Epidermal melanocyte (primary cell): ENCODE results near the gene CRYBG2.
A peak's percentile ranks its signal among the peaks of the same experiment; 100 is the strongest.

Experiments used
- DNase-seq: peaks from one replicate; pipeline ENCODE4 v3.0.0; 2011; ENCODE audit warnings: low spot score; ENCODE audit not compliant: insufficient read length

The CRYBG2 gene

DNA sequence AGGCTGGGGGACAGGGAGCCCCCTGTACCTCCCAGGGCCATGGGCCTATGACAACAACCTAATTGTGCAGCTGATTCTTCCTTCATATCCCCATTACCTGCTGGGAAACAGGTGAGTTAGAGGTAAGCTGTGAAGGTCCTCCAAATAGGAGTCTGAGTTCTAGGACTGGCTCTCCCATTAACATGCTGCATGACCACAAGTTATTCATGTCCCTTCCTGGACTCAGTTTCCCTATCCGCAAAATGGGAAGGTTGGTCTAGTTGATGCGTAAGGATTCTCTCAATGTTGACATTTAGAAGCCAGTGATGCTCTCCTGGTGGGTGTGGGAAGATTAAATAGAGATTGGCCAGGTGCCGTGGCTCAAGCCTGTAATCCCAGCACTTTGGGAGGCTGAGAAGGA lies 14.6 kb upstream of the CRYBG2 start:
- DNase-seq = no peak

DNA sequence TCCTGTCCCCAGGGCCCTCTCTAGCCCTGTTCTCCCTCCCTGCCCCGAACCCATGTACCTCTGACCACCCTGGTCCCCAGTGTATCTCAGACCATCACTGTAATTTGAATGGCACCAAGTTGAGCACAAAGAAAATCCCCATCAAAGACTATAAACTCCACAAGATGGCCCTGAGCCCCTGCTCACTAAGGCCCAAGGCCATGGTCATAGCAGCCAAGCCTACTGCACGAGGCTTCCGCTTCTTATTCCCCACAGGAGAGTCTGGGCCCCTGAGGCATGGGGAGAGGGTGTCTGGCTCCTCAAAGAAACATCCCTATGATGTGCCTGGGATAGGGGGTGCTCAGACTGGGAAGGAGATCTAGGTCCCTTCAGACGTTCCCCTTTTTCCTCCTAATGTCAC lies 14.1 kb upstream of the CRYBG2 start:
- no peak for DNase-seq

DNA sequence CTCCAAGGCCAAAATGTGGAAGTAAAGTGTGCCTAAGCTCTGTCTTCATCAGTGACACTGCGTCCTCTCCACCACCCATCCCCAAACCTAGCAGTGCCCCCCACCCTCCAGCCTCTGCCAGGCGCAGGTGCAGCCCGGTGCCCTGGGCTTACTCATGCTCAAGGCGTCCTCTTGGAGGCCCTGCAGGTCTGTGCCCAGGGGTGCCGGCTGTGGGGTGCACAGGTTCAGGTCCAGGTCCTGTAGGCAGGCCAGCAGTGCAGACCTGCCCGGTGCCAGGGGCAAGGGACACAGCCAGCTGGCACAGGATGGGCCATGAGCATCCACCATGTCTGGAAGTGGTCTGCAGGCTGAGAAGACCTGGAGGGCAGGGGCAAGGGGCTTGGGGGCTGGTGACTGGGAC lies 13.5 kb upstream of the CRYBG2 start:
- no peak for DNase-seq

DNA sequence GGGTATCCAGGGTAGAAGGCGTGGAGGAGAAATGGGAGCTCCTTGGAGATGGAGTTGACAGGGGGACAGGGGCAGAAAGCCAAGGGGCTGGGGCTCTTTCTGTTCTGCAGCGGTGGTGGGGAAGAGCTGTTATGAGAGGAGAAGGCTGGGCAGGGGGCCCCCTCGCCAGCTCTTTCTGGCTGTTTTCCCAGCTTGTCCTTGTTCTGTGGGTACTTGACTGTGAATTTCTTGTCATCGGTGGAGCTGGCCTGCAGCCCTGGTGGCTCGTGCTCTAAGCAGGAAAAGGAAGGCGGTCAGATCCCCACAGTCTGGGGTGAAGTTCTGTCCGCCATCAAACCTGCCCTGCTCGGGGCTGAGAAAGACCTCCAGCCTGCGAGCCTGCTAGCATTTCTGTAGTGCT lies 11.0 kb upstream of the CRYBG2 start:
- no peak for DNase-seq

DNA sequence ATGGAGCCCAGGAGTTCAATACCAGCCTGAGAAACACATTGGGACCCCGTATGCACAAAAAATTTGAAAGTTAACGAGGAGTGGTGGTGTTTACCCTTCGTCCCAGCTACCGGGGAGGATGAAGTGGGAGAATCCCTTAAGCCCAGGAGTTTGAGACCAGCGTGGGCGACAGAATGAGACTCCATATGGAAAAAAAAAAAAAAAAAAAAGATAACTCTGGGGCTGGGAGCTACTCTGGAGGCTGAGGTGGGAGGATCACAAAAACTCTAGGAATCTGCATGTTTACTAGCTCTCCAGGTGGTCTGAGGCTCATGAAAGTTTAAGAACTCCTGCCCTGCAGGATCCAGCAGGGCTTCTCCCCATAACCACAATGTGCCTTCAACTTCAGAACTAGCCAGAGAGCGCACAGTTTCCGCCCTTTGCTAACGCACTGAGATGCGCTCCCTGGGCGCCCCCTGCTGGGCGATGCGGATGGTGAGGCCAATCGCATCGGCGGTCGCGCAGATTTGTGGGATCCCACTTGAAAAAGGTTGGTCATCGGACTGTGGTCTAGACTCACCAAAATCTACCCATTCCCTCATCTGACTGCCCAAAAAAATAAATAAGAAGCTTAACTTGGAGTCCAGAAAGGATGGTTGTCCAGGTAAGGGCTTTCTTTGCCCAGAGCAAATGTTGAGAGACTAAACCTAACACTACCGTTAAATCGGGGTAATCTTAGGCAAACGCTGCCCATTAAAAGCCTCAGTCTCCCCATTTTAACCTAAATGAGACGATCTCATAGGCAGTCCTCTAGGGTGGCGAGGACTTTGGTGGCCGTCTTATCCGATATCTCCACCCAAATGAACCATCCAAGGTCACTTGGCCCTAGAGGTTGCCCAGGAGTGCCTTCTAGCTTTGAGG lies 9.9 kb upstream of the CRYBG2 start:
- DNase-seq = peak; percentile 83

- DNase-seq = no peak
Measured at GRCh38 chr1:26362331-26362730, 8.4 kb upstream of the CRYBG2 start.

- no peak for DNase-seq
Measured at GRCh38 chr1:26361605-26362122, 7.7 kb upstream of the CRYBG2 start.

DNA sequence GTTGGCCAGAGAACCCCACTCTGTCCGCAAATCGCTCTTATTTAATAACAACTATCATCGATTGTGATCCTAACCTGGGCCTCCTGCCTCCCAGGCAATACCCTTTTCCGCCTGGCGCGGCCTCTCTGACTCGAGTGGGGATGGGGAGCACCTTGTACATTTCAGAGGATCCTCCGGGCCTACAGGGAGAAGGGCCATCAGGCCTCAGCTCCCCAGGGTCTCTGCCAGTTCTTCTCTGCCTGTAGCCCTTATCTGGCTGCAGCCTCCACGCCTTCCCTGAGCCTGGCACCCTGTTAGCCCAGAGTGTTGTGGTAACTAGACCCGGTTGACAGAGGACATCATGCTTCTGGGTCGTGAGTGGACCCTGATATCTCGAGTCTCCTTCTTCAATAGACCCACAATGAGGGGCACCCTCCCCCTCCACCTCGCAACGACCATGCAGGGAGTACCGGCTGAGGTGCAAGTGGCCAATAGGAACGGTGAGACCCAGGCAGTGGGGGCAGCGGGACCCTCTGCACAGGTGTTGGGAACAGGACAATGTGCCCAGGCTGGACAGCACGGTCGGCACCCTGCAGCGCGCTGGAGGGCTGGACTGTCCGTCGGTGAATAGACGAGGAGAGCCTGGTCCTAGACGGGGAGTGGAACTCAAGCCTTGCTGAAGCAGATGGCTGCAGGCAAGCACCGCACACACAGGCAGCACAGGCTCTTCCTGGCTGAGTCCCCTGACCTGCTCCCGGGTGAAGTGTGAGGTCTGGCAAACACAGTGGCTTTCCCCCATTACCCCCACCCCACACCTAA lies 7.1 kb upstream of the CRYBG2 start:
- no peak for DNase-seq

- no peak for DNase-seq
Measured at GRCh38 chr1:26359981-26360806, 6.3 kb upstream of the CRYBG2 start.

DNA sequence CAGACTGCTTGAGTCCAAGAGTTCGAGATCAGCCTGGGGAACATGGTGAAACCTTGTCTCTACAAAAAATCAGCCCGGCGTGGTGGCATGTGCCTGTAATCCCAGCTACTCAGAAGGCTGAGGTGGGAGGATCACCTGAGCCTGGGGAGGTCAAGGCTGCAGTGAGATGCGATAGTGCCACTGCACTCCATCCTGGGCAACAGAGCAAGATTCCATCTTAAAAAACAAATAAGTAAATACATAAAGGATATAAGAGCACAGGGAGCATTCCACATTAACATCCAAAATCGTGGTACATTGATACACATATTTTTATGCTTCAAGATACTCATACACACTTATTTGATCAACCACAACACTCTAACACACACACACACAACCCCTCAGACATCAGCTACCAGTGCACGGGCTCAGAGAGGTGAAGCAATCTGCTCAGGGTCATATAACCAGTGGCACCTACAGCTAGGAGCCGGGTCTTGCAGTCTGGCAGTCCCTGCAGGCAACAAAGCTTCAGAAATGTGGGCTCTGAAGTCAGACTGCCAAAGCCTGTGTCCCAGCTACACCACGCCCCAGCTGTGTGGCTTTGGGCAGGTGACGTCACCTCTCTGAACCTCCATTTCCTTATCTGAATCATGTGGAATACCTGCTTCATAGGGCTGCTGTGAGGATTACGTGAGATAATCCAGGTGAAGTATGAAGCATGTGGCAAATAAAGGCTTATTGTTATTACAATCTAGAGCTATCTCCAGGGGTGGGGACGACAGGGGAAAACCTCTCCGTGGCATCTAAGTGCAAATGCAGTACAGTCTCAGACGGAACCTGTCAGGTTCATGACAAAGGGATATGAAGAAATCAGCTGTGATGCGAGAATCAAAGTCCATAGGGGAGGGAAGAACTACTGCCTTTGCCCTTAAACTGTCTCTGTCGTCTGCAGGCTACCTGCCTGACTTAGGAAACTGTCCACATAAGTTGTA lies 4.8 kb upstream of the CRYBG2 start:
- no peak for DNase-seq

GRCh38 chr1:26357121-26357602 lies 3.2 kb upstream of the CRYBG2 start:
- DNase-seq = no peak

DNA sequence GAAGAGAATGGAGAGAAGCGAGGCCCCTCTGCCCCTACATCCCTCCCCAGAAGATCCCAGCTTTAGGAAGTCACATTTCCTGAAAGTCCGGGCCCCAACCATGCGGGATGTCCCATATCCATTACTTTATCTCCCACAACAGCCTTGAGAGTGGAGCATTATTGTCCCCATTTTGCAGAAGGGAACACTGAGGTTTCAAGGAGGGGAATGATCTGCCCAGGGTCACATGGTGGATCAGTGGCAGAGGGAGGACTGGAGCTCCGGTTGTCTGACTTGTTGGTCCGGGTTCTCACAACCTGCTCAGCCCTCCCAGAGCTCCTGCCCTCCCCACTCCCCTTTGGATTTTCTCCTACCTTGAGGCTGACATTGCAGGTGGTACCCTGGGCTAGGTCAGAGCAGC lies 2.2 kb upstream of the CRYBG2 start:
- DNase-seq = no peak

- DNase-seq = no peak
Measured at GRCh38 chr1:26354972-26355371, 1.0 kb upstream of the CRYBG2 start.

GRCh38 chr1:26353210-26353859 lies 595 bp downstream of the CRYBG2 start:
- DNase-seq = no peak

DNA sequence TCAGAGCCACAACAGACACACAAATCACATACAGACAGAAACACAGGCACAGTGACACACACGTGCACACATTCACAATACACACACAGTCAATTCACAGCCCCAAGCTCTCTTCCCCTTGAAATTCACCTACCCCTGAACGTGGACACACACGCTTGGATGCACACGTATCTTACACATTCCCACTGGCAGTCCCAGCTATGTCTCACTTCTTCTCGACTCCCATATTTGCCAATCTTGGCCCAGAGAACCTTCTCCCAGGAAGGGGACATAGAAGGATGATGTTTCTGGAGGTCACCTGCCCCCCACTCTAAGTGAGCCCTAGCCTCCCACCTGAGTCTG lies 1.6 kb downstream of the CRYBG2 start:
- DNase-seq = no peak

GRCh38 chr1:26351590-26352337 lies 2.2 kb downstream of the CRYBG2 start:
- no peak for DNase-seq

- no peak for DNase-seq
Measured at GRCh38 chr1:26350701-26351589, 3.0 kb downstream of the CRYBG2 start.

DNA sequence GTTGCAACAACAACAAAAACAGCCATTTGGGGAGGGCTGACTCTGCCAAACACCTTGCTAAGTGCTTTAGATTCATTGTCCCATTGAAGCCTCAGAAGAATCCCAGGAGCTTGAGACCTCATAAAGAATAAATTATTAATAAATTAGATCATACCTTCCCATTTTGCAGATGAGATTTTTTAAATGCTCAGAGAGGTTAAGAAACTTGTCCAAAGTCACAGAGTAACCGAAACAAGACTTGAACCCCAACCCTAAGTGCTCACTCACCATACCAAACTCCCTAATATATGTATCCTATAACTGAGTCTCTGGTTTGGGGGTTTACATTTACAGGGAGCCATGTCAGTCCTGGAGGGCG lies 3.6 kb downstream of the CRYBG2 start:
- DNase-seq = no peak
